Superior temporal gyrus (tissue), 1 donor: ENCODE data around the gene RHOBTB3.

Source experiments
- DNase-seq: peaks from one replicate; pipeline ENCODE4 v3.0.0-alpha.2; 2016; ENCODE audit errors: extremely low spot score

Gene RHOBTB3

DNA sequence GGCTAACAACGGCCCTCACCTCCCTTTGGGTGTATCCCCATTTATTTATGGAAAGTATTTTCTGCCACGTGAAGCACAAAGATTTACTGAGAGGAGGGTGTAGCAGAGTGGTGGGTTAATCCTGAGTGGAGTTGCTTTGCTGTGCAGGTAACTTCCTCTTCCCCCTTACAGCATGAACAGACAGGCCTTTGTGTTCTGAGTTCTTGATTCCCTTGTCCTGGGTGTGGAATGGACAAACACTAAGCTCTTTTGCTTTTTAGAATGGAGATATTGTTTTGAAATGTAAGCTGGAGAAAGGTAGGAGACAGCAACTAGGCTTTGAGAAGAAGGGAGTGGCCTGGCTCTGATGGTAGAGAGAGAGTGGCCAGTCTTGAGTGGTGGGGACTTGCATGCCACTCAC is 108.5 kb downstream of the RHOBTB3 start:
- no peak for DNase-seq

DNA sequence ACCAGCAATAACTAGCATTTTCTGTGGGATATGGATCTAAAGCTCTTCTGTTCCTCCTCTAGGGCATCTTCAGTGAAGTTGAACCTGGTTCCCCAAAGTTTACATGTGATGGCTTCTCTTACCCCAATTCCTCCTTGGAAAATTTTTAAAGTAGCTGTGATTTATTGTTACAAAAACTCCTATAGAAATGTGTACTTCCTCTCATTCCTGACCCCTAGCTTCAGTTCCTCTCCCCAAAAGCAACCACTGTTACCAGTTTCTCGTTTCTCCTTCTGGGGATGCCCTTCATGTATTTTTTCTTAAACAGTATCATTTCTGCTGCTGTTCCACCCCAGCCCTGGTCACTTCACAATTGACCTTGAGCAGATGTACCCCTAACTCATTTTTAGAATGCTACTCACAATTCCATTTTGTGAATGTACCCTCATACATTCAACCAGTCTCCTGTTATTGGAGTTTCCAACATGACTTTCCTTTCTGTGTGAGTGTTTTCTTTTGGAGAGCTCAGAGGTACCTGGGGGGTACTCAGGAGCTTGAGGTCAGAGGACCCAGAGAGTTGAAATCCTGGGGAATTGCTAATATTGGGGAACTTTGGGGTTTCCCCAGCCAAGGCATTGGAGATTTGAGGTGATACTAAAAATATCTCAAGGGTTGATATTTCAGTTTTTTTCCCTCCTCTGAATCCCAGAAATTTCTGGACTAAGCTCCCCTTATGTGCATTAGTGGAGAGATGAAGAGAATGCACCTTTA is 110.0 kb downstream of the RHOBTB3 start:
- DNase-seq = no peak

DNA sequence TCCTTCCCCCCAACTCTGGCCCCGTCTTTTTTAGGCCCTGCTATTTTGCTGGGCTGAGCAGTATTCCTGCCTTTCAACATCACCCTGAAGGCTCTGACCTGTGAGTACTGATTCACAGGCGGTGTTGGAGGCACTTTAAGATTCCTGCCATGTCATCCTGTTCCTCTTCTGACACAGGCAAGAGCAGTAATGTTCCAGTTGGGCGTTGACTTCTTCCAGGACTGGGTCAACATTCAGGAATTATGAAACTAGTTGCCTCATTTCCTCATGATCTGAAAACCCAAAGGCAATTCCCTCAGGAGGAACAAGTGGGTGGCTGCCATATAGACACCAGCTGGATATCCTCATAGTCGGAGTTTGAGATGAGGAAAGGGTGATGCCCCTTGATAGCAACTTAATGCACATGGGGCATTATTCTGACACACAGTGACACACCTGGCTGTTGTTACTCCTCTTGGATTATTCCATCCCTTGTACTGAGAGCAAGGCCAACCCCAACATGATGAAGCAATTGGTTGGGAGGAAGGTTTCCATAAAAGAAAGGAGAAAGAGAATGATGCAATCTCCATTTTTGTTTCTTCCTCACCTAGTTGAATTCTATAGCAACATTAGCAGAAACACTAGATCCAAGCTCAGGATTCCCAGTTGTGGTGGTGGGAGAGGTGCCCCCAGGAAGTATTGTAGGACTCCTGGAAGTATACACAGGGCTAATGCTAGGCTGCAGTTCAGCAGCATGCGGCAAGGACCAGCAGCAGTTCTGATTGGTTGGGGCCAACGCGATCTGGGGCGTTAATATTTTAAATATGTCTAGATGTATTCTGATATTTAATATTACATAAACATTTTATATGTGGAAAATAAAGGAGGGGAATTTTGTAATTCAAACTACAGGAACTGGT is 111.0 kb downstream of the RHOBTB3 start:
- DNase-seq = no peak

DNA sequence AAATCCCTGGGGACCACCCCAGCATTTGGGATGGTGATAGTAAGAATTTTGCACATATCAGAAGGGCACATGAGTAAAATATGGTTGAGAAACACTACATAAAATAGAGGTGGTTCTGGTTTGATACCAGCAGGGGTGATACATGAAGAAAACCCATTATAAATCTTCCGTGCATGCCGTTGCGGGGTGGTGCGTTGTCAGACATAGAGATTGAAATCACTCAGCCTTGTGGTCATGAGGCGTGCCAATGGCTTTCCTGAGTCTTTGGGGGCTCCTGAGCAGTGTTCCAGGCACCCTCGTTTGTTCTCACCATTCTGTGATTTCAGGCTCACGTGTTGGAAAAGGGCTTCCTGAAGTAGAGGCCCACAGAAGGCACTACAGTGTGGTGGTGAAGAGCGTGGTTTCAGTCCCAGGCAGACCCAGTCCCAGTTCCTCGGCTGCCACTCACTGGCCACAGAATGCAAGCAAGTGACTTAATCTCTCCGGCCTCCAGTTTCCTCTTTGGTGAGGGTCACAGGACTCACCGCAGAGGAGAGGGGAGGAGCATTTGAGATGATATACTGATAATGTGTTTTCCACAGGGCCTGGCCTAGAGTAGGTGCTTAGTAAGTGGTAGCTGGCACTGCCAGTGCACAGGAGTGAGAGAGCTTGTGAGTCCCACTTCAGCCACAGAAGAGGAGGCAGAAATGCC is 111.9 kb downstream of the RHOBTB3 start:
- no peak for DNase-seq

DNA sequence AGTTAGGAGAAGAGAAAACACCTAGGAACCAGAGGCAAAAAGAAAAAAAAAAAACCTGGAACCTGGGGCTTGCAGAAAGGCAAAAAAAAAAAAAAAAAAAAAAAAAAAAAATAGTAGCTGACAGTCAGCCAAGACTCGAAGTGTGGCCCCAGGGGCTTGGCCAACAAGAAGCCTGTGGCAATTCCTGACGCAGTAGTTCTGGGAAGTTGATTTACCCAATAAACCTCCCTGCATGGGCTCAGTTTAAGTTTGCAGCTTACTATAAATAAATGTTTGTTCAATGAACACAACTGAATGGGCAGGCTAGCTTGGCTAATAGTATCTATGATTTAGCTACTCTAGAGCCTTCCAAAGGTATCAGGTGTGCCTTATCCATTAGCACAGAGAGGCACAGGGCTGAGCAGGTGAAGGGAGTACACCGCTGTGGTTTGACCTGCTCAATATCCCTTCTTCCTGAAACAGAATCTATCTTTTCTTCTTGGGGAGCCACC is 112.6 kb downstream of the RHOBTB3 start:
- DNase-seq = no peak

DNA sequence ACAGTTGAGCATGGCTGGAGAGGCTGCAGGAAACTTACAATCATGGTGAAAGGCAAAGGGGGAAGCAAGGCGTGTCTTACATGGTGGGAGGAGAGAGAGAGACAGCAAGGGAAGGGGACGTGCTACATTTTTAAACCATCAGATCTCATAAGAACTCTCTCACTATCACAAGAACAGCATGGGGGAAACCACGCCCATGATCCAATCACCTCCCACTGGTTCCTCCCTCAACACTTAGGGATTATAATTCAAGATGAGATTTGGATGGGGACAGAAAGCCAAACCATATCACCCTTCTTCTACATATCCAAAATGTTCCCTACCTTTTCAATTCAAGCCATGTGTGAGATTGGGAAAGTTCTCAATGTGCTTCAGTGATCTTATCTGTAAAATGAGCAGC is 114.3 kb downstream of the RHOBTB3 start:
- no peak for DNase-seq
